Putamen (tissue), 1 donor: ENCODE measurements around the gene RPL41.
A peak's percentile ranks its signal among the peaks of the same experiment; 100 is the strongest.
"Not testable (repeated sequence)": the region's sequence is repeated elsewhere in the genome, so short reads cannot be mapped to it uniquely, and the experiment has no call there.

Experiments used
- DNase-seq: peaks from one replicate; pipeline ENCODE4 v3.0.0-alpha.2; 2016; ENCODE audit warnings: low spot score

Gene RPL41

DNA sequence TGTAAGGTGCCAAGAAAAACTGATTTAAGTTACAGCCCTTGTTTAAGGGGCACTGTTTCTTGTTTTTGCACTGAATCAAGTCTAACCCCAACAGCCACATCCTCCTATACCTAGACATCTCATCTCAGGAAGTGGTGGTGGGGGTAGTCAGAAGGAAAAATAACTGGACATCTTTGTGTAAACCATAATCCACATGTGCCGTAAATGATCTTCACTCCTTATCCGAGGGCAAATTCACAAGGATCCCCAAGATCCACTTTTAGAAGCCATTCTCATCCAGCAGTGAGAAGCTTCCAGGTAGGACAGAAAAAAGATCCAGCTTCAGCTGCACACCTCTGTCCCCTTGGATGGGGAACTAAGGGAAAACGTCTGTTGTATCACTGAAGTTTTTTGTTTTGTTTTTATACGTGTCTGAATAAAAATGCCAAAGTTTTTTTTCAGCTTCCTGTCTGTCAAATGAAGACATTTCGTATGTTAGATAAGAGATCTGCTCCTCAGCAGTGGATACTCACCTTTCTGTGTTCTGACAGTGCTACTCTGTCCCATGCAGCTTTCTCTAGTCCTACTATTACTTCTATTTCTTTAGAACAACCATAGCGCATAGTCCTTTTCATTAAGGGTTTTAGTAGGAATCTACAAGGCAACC is 13.2 kb upstream of the RPL41 start:
- no peak for DNase-seq

GRCh38 chr12:56103823-56104108 is 12.7 kb upstream of the RPL41 start:
- no peak for DNase-seq

- DNase-seq, result peak; percentile 98
These were observed 12.2 kb upstream of the RPL41 start, which contains the start of gene PA2G4 for GRCh38 chr12:56104109-56104814. PA2G4 (plus strand) TSS chr12:56104559; CDS start chr12:56104738, 179 bp downstream.

DNA sequence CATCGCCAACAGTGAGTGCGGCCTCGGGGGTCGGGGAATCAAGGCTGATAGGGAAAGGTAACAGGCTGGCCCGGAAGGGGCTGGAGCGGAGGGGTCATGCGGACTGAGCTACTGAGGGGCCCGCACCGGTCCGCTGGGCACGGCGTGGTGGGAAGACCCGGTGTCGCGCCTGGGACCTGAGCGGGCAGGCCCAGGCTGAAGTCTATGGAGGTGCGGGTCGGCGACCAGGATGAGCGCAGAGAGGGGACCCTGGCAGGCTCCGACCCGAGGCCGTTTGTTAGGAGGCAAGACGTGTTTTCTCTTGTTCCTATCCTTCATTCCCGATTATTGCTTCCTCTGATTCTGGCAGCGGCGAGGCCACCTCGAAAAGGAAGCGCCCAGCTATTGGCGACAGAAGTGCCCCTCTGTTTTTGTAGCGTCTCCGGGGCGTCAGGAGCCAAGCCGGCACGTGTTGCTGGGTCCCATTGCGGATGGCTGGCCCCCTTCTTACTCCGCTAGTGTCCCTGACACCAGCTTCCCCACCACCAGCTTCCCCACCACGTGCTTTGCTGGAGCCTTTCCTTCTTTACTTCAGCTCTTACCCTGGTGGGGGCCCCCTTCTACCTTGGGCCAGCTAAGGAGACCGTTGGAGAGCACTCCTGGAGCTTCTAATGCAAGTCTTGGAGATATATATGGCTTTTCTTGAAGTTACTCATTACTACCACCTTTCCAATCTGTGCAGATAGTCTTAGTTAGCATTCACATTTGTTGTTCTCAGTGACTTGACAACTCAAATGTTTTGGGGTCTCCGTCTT is 11.4 kb upstream of the RPL41 start:
- DNase-seq, result no peak

GRCh38 chr12:56105609-56105902 is 10.9 kb upstream of the RPL41 start:
- no peak for DNase-seq

DNA sequence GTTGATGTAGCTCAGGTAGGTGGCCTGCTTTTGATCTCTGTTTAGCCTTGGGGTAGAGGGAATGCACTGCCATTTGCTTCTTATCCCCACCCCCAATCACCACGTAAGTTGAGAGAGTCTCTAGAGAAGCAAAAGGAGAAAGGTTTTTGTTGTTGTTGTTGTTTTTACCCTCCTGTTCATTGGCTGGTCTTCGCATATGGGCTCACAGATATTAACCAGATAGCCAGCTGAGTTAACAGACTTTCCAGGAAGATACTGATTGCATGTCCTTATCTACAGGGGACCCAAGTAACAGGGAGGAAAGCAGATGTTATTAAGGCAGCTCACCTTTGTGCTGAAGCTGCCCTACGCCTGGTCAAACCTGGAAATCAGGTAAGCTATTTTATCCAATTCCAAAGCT is 9.2 kb upstream of the RPL41 start:
- no peak for DNase-seq

GRCh38 chr12:56110571-56110970 is 5.9 kb upstream of the RPL41 start:
- no peak for DNase-seq

GRCh38 chr12:56114084-56114483 is 2.3 kb upstream of the RPL41 start:
- DNase-seq, result no peak

DNA sequence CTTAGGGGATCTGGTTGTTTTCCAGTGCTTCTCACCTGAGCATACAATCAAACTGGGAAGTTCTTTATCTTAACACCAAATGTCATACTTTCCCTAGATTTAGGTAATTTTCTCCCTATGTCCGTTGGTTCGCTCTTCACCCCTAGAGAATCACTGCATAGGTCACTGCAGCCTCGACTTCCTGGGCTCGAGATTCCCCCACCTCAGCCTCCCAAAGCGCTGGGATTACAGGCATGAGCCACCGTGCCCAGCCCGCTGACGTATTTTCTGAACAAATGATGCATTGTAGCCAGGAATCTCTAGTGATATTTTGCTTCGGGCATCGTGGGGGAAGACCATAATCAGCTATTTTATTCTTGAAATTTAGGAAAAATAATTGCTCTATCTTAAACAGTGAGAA is 1.1 kb upstream of the RPL41 start:
- no peak for DNase-seq

DNA sequence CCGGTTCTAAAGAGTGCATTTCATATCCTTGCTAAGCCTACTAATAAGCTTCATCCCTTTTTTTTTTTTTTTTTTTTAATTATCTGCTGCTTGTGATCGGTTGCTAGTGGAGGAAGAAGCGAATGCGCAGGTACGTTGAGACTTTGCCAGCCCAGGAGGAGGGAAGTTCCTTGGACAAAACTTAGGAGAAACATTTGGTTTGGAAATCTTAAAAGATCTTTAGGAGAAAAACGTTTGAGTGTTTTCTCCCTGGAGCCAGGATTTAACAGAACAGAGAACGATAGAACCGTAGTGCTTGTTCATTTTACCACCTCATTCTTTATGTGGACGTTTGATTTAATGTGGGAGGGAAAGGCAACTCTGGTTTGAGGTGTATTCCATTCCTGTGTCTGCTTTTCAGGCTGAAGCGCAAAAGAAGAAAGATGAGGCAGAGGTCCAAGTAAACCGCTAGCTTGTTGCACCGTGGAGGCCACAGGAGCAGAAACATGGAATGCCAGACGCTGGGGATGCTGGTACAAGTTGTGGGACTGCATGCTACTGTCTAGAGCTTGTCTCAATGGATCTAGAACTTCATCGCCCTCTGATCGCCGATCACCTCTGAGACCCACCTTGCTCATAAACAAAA is 761 bp downstream of the RPL41 start:
- DNase-seq, result not testable (repeated sequence)

- peak; percentile 98 for DNase-seq
These were observed 1.6 kb downstream of the RPL41 start, which contains the start of gene ZC3H10 for GRCh38 chr12:56117778-56118687. ZC3H10 (plus strand) TSS chr12:56118266; CDS start chr12:56120563, 2,297 bp downstream.

- DNase-seq, result no peak
These were observed 2.4 kb downstream of the RPL41 start for GRCh38 chr12:56118688-56119357.

- peak; percentile 75 for DNase-seq
These were observed 2.9 kb downstream of the RPL41 start for GRCh38 chr12:56119361-56119796.

GRCh38 chr12:56120158-56120846 is 3.9 kb downstream of the RPL41 start:
- no peak for DNase-seq

GRCh38 chr12:56121204-56121870 is 4.9 kb downstream of the RPL41 start:
- DNase-seq, result no peak

DNA sequence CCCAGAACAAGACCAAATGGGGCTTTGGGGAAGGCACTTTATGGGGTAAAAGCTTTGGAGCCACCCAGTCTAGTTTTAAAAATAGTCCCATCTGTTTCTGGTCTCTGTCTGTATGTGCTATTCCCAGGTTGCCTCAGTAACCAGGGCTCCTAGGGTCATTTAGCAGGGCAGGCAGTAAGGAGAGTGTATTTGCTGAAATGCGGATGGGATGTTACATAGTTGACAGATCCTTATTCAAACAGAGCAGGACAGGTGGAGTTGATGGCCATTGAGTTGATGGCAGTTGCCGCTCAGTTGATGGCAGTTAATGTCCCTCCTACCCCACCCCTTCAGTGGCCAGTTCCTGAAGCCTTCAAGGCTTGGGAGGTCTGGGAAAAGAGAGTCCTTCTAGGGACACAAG is 6.2 kb downstream of the RPL41 start:
- no peak for DNase-seq

DNA sequence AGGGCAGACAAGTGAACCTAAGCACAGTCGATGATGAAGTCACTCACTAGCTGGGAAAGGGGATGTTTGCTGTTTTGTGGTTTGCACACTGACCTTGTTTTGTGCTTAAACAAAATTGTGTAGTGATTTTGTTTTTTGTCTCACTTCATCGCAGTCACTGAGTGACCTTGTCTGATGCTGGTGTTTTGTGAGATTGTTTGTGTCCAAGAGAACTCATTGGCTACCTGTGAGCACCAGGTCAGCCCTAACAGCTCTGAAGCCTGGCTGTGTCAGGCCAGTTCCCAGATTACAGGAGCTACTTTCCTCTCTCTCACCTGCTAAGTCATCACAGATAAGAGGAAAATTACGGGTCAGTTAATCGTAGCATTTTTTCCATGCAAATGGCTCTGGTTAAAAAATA is 7.7 kb downstream of the RPL41 start:
- DNase-seq, result no peak

- no peak for DNase-seq
These were observed 10.4 kb downstream of the RPL41 start for GRCh38 chr12:56126732-56127239.

GRCh38 chr12:56127485-56127887 is 11.1 kb downstream of the RPL41 start:
- DNase-seq, result no peak
